Activated T-cell treated with anti-CD3 and anti-CD28 coated beads for 1 hour (primary cell): ENCODE measurements around the gene RALGPS2.

ENCODE experiments used
- DNase-seq: peaks from one replicate; pipeline ENCODE4 v3.0.0-alpha.2; 2020; ENCODE audit warnings: low read depth

The RALGPS2 gene

DNA sequence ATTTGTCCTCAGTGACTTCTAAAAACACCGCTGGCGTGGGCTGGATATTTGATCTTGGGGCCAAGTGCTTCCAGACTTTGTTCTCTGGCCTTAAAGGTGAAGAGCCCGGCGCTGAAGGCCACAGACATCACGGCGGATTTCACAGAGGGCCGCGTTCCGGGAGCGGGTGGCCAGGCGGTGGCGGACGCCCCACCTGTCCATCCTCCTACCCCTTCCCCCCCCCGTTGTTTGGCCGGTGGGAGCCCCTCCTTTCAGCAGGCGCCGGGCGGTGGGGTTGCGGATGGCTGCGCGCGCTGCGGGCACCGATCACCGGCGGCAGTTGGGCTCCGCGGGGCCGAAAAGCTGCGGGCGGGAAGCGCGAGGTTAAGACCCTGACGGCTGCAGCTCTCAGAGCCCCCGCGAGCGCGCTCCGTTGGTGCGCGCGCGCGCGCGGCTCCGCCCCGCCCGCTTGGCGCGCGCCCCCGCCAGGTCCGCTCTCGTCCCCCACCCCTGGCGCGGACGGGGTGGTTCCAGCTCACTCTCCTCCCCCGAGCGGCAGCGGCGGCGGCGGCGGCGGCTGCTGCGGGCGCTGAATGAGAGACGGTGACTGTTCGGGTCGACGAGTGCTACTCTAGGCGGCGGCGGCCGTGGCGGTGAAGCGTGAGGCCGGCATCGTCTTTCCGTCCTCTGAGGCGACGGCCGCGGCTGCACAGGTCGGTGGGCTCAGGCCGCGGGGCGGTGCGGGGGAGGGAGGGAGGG lies at the start of gene RALGPS2:
Gene RALGPS2 (plus strand): TSS at position 517 of the 738 bp plus-strand sequence. CDS start 51,521 bp downstream, outside the sequence.
- peak; percentile 58 for DNase-seq

DNA sequence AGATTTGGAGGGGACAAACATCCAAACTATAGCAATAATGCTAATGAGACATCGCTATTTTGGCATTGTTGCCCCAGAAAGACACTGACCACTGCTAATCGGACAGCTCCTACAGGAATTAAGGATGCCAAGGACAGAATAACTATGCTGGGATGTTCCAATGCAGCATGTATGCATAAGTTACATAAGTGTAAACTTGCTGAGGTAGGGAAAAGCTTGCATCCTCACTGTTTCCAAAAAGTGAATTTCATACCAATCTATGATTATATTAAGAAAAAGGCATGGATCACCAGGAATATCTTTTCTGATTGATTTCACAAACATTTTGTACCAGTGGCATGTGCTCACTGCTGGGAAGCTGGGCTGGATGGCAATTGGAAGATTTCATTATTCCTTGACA lies 45.8 kb upstream of the RALGPS2 start:
- no peak for DNase-seq

GRCh38 chr1:178682429-178682828 lies 42.6 kb upstream of the RALGPS2 start:
- no peak for DNase-seq

- DNase-seq, result no peak
Observed at GRCh38 chr1:178682886-178683285, 42.2 kb upstream of the RALGPS2 start.

- no peak for DNase-seq
Observed at GRCh38 chr1:178683291-178683690, 41.8 kb upstream of the RALGPS2 start.

DNA sequence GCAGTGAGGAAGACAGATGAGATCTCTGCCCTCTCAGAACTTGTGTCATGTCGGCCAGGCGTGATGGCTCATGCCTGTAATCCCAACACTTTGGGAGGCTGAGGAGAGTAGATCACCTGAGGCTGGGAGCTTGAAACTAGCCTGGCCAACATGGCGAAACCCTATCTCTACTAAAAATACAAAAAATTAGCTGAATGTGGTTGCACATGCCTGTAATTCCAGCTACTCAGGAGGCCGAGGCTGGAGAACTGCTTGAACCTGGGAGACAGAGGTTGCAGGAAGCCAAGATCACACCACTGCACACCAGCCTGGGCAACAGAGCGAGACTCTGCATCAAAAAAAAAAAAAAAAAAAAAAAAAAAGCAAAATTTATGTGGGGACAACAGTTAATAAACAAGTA lies 40.9 kb upstream of the RALGPS2 start:
- DNase-seq, result no peak

DNA sequence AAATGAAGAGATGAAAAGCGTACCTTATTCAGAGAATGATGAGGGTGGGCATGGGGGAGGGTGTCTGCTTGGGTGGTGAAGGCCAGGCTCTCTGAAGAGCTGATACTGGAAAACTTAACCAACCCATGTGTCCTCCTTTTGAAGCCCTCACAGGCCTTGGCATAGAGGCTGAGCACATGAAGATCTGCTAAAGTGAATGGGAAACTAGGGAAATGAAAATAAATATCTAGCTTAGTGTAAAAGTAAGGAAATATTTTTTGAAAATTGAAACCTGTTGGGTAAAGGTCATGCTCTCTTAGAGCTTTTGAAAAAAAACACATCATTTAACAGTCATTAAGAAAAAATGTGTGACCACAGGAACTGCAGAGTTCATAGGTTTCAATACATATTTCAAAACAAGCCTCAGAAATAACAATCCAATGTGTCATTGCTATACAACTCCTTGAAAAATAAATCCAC lies 40.5 kb upstream of the RALGPS2 start:
- DNase-seq, result no peak

- no peak for DNase-seq
Observed at GRCh38 chr1:178686407-178686806, 38.6 kb upstream of the RALGPS2 start.

- DNase-seq, result no peak
Observed at GRCh38 chr1:178688244-178688643, 36.8 kb upstream of the RALGPS2 start.

DNA sequence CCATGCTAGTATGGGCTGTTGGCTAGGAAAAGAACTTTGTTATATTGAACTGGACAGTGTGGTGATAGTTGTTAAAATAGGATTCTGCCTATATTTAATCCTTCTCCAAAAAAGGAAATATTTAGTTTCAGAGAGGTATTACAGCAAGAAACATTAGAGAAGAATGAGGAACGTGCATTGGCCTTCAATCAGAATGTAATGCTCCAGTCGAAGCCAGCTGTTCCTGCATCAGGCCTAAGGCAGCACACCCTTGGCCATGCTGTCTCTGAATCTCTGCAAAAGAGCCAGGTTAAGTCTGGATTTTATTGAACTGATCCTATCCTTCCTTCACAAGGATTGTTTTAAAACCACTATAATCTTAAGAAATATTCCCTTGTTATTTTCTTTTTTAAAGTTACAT lies 35.3 kb upstream of the RALGPS2 start:
- DNase-seq, result no peak

DNA sequence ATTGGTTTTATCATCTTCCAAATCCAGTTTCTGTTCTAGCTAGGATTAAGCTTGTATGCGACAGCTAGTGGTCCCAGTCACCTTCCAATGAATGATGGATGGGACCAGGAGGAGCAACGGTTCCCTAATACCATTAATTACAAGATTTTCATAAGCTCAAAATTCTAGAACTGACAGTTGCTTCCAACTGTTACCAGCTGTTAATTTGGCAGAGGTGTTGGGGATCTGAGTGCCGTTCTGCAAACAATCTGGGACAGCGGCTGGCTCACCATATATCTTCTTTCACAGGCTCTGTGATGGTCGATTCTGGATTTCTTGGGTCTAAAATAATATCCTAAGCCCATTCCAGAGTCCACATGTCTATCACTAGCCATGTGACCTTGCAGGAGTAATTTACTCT lies 34.5 kb upstream of the RALGPS2 start:
- DNase-seq, result no peak

DNA sequence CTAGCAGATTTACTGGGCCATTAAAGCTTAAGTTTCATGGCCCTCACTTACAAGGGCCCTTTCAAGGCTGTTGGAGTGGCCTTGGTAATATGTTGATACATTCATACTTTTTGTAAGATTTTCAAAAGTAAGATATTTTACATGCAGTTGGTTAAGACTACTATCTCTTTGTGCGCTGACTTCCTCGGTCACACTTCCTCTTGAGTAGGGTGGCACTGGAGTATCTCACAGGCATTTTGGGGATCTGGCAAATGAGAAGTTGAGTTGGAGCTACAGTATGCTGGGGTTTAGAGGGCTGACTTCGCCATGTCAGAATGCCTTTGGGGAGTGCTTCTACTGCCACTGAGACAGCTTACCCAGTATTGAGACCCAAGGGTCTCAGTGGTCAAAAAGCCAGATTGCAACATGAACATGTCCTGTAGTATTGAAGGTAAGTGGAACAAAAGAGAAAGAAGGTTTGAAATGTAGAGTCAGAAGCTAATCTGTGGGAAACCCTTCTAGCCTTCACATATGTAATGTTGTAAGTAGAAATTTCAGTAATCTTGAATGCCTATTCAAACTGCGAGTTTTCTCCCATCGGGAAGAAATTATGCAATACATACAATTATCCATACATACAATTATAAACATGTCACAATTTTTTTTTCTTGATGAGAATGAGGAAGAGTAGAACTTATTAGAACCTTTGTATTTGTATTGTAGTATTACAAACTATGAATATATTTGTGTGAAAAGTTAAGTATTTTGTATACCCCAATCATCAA lies 32.3 kb upstream of the RALGPS2 start:
- DNase-seq, result no peak

DNA sequence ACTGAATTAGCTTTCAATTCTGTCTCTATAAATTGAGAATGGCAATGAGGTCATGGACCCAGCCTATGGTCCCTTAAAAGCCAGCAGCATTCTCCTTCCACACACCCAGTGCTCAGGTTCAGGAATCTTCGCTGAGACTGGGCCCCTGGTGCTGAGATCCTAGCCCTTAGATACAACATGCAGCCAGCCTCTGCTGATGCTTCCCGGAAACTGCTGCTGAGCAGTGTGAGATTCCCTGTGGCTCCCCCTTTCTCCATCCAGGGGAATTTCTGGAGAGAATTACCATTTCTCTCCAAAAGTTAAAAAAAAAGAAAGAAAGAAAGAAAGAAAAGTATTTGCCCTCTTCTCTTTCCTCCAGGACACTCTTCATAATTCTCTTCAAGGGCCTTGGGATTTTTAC lies 31.7 kb upstream of the RALGPS2 start:
- DNase-seq, result no peak

DNA sequence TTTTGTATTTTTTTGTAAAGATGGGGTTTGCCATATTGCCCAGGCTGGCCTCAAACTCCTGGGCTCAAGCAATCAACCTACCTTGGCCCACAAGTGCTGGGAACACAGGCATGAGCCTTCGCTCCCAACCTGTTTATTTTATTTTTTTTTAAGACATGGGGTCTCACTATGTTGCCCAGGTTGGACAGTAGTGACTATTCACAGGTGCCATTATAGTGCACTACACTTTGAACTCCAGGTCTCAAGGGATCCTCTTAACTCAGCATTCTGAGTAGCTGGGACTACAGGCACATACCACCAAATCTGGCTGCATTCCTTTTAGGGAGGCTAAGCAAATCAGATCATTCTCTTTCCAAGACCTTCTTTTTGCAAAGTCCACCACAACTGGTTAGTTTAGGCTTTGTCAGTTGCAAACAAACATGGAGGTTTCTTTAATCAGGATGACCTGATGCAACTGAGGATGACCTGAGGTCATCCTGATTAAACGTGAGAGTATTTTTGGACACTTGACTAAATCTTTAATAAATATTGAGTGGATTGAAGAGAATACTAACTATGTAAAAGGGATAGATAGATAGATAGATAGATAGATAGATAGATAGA lies 30.0 kb upstream of the RALGPS2 start:
- no peak for DNase-seq

DNA sequence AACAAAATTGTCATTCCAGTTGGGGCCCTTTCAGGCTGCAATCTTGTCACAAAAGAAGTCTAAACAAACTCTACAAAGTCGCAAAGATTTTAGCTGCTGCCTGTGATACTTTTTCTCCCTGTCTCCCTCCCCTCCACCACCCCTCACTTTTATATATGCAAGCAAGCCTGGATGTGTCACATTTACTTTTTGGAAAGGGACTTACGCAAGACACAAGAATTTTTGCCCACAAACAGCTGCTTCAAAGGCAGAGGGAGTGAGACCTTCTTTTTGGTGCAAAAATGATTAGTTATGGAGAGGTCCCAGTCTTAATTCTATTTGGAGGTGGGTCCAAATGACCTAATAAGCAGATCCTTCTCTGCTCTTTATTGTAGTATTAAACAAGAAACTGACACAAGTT lies 22.9 kb upstream of the RALGPS2 start:
- DNase-seq, result no peak

GRCh38 chr1:178704833-178705232 lies 20.2 kb upstream of the RALGPS2 start:
- DNase-seq, result no peak

DNA sequence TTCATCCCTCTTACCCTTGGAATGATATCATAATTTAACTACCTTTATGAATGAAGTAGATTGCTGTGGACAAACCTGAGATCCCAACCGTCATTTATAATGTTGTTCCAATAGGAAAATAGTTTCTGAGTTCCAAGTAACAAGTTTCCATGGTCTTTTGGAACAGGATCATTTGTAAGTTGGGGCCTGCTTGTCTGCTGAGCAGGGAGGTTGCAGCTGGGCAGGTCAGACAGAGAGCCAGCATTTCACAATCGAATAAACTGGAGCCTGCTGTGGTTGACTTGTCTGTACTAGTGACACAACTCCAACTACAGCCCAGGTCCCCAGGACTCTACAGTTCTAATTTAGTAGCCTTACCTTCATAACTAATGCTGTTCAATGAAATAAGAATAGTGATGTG lies 18.6 kb upstream of the RALGPS2 start:
- DNase-seq, result no peak

- no peak for DNase-seq
Observed at GRCh38 chr1:178713259-178713658, 11.8 kb upstream of the RALGPS2 start.

DNA sequence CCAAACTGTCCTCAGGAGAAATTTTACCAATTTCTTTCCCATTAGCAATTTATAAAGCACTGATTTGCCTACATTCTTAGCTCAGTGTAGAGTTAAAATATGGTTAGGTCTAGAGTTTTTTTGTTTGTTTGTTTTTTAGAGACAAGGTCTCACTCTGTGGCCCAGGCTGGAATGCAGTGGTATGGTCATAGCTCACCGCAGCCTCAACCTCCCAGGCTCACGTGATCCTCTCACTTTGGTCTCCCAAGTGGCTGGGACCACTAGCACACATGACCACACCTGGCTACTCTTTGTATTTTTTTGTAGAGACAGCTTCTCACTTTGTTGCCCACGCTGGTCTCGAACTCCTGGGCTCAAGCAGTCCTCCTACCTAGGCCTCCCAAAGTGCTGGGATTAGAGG lies 10.6 kb upstream of the RALGPS2 start:
- DNase-seq, result no peak

DNA sequence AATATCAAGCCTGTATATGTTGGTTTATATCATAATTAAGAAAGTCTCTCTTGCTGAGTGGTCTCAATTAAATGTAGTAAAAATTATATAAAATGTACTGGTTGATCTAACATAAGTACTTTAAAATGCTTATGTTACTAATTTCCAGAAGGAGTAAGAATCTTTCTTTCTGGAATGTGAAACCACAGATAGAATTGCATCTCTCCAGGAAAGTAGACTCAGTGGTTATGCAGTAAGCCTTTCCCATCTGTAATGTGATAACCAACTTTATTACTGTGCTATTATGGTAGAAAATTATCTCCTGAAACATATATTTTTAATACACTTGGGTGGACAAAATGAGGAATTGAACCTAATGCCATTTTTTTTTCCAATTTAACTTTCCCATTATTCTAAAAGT lies 8.9 kb upstream of the RALGPS2 start:
- DNase-seq, result no peak

GRCh38 chr1:178718520-178718919 lies 6.5 kb upstream of the RALGPS2 start:
- no peak for DNase-seq

- DNase-seq, result no peak
Observed at GRCh38 chr1:178723546-178723945, 1.5 kb upstream of the RALGPS2 start.

DNA sequence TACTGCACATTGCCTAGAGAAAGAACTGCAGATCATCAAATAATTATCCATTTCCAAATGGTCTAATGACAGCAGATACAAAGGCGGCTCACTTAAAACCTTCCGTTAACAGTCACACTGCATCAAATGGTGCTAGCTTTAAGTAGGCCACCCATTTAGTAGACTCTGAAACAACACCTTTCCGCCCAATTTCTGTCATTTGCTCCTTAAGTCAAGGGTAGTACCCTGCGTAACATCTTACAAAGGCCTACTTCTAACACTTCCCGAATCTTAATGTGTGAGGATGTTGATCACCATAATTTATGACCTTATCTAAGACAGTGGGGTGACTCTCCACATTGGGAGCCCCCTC lies 692 bp upstream of the RALGPS2 start:
- DNase-seq, result no peak
